Neuron (in vitro differentiated cells): ENCODE data around the gene TSSC4.

Experiments
- H2AFZ ChIP-seq: one replicate; pipeline ENCODE4 v1.6.1; 2013; ENCODE audit warnings: low read depth, mild to moderate bottlenecking, inconsistent platforms, low read length, moderate library complexity
- H3K27me3 ChIP-seq: one replicate; pipeline ENCODE4 v1.6.1; 2013; ENCODE audit warnings: low read length; ENCODE audit not compliant: insufficient read depth
- H3K36me3 ChIP-seq: one replicate; pipeline ENCODE4 v1.6.1; 2013; ENCODE audit warnings: low read length; ENCODE audit not compliant: insufficient read depth
- H3K4me1 ChIP-seq: one replicate; pipeline ENCODE4 v1.6.1; 2013; ENCODE audit warnings: low read length; ENCODE audit not compliant: insufficient read depth
- H3K4me3 ChIP-seq: 2 replicates; pipeline ENCODE4 v1.5.1; 2013; ENCODE audit warnings: mild to moderate bottlenecking, low read length, moderate library complexity
- H3K9me3 ChIP-seq: one replicate; pipeline ENCODE4 v1.6.1; 2013; ENCODE audit warnings: low read length

TSSC4 gene

GRCh38 chr11:2423157-2424025, 22.8 kb downstream of the TSSC4 start:
- no peak overlapping the region for H2AFZ ChIP-seq
- H3K27me3 ChIP-seq, result no peaks in the 10 kb centered on the region
- no peaks in the 10 kb centered on the region for H3K36me3 ChIP-seq
- no peak overlapping the region for H3K4me3 ChIP-seq
- H3K4me1 ChIP-seq, result peaks cover 3% of the 10 kb centered on the region
- H3K9me3 ChIP-seq, result no peaks in the 10 kb centered on the region

- no peaks in the 10 kb centered on the region for H3K27me3 ChIP-seq
- H3K36me3 ChIP-seq, result no peaks in the 10 kb centered on the region
- H3K9me3 ChIP-seq, result no peaks in the 10 kb centered on the region
- H3K4me1 ChIP-seq, result peaks cover 3% of the 10 kb centered on the region
- no peak overlapping the region for H2AFZ ChIP-seq
- no peak overlapping the region for H3K4me3 ChIP-seq
These were observed 24.4 kb downstream of the TSSC4 start for GRCh38 chr11:2424811-2425495.

GRCh38 chr11:2425506-2425905, 25.0 kb downstream of the TSSC4 start:
- H3K36me3 ChIP-seq, result no peaks in the 10 kb centered on the region
- no peaks in the 10 kb centered on the region for H3K4me1 ChIP-seq
- no peaks in the 10 kb centered on the region for H3K9me3 ChIP-seq
- no peak overlapping the region for H2AFZ ChIP-seq
- no peak overlapping the region for H3K4me3 ChIP-seq
- H3K27me3 ChIP-seq, result no peaks in the 10 kb centered on the region

- Histone ChIP-seq H3K9me3 (no peaks in the 10 kb centered on the region), H3K36me3 (no peaks in the 10 kb centered on the region), H2AFZ (no peak overlapping the region), H3K4me1 (no peaks in the 10 kb centered on the region), H3K4me3 (no peak overlapping the region), H3K27me3 (no peaks in the 10 kb centered on the region)
These were observed 25.7 kb downstream of the TSSC4 start for GRCh38 chr11:2426221-2426620.

- no peaks in the 10 kb centered on the region for H3K4me1 ChIP-seq
- no peaks in the 10 kb centered on the region for H3K9me3 ChIP-seq
- no peaks in the 10 kb centered on the region for H3K36me3 ChIP-seq
- H3K27me3 ChIP-seq, result no peaks in the 10 kb centered on the region
- no peak overlapping the region for H2AFZ ChIP-seq
- H3K4me3 ChIP-seq, result no peak overlapping the region
These were observed 26.4 kb downstream of the TSSC4 start for GRCh38 chr11:2426826-2427521.

GRCh38 chr11:2427721-2428321, 27.3 kb downstream of the TSSC4 start:
- no peak overlapping the region for H2AFZ ChIP-seq
- H3K4me3 ChIP-seq, result no peak overlapping the region
- H3K36me3 ChIP-seq, result no peaks in the 10 kb centered on the region
- H3K9me3 ChIP-seq, result no peaks in the 10 kb centered on the region
- H3K4me1 ChIP-seq, result no peaks in the 10 kb centered on the region
- no peaks in the 10 kb centered on the region for H3K27me3 ChIP-seq

GRCh38 chr11:2428322-2428795, 27.8 kb downstream of the TSSC4 start:
- no peak overlapping the region for H3K4me3 ChIP-seq

GRCh38 chr11:2431395-2431794, 30.8 kb downstream of the TSSC4 start:
- Histone ChIP-seq H3K4me3 (no peak overlapping the region), H3K36me3 (no peaks in the 10 kb centered on the region), H2AFZ (no peak overlapping the region), H3K4me1 (no peaks in the 10 kb centered on the region), H3K9me3 (no peaks in the 10 kb centered on the region), H3K27me3 (no peaks in the 10 kb centered on the region)

More at GRCh38 chr11:2428322-2428795, 27.8 kb downstream of the TSSC4 start:
- H3K27me3 ChIP-seq, result no peaks in the 10 kb centered on the region
- no peaks in the 10 kb centered on the region for H3K4me1 ChIP-seq
- no peaks in the 10 kb centered on the region for H3K9me3 ChIP-seq
- H3K36me3 ChIP-seq, result no peaks in the 10 kb centered on the region
- H2AFZ ChIP-seq, result no peak overlapping the region

GRCh38 chr11:2432171-2432621, 31.6 kb downstream of the TSSC4 start:
- Histone ChIP-seq H3K4me3 (no peak overlapping the region), H3K27me3 (no peaks in the 10 kb centered on the region), H3K36me3 (no peaks in the 10 kb centered on the region), H3K4me1 (no peaks in the 10 kb centered on the region), H3K9me3 (no peaks in the 10 kb centered on the region), H2AFZ (no peak overlapping the region)

- Histone ChIP-seq H3K4me1 (no peaks in the 10 kb centered on the region), H3K36me3 (no peaks in the 10 kb centered on the region), H3K4me3 (no peak overlapping the region), H3K27me3 (no peaks in the 10 kb centered on the region), H3K9me3 (no peaks in the 10 kb centered on the region), H2AFZ (no peak overlapping the region)
These were observed 32.1 kb downstream of the TSSC4 start for GRCh38 chr11:2432628-2433071.

- no peaks in the 10 kb centered on the region for H3K4me1 ChIP-seq
- no peaks in the 10 kb centered on the region for H3K36me3 ChIP-seq
- no peaks in the 10 kb centered on the region for H3K27me3 ChIP-seq
- no peak overlapping the region for H2AFZ ChIP-seq
- H3K4me3 ChIP-seq, result no peak overlapping the region
- no peaks in the 10 kb centered on the region for H3K9me3 ChIP-seq
These were observed 32.8 kb downstream of the TSSC4 start for GRCh38 chr11:2433106-2433925.

GRCh38 chr11:2434008-2434407, 33.5 kb downstream of the TSSC4 start:
- Histone ChIP-seq H3K27me3 (no peaks in the 10 kb centered on the region), H2AFZ (no peak overlapping the region), H3K4me3 (no peak overlapping the region), H3K9me3 (no peaks in the 10 kb centered on the region), H3K36me3 (no peaks in the 10 kb centered on the region), H3K4me1 (no peaks in the 10 kb centered on the region)
